ENCODE measurements around the gene BTF3. TPM values are rescaled to one million over a fixed set of nuclear protein-coding genes. Genes with fewer than 3 reads are reported as not detected.

The BTF3 gene
- polyA plus RNA-seq, 1 donor from 2014 or later = 324 TPM

GRCh38 chr5:73539730-73540129, 41.5 kb downstream of the BTF3 start:
- no peak overlapping the region for H2AFZ ChIP-seq (ENCODE audit: low read depth, low read length)
- H3K4me2 ChIP-seq (ENCODE audit: low read length) = no peak overlapping the region

GRCh38 chr5:73540192-73540591, 42.0 kb downstream of the BTF3 start:
- no peak overlapping the region for H3K4me3 ChIP-seq (ENCODE audit: low read length)
- no peak overlapping the region for H3K4me2 ChIP-seq (ENCODE audit: low read length)
- H3K27me3 ChIP-seq (ENCODE audit: insufficient read depth, low read depth, low read length) = no peaks in the 10 kb centered on the region
- no peak for TF ChIP-seq EP300 (conservative IDR thresholded peaks at IDR 0.05; ENCODE audit: poor library complexity, severe bottlenecking)
- no peak for TF ChIP-seq REST (IDR thresholded peaks at IDR 0.05; ENCODE audit: borderline replicate concordance)
- no peak for TF ChIP-seq CTCF (IDR thresholded peaks at IDR 0.05; ENCODE audit: poor library complexity, severe bottlenecking)
- no peaks in the 10 kb centered on the region for H3K36me3 ChIP-seq (ENCODE audit: insufficient read depth, low read length)
- no peaks in the 10 kb centered on the region for H3K9me3 ChIP-seq (ENCODE audit: low read length)
- no peak overlapping the region for H3K27ac ChIP-seq (ENCODE audit: low read length)
- H3K9me2 ChIP-seq (ENCODE audit: insufficient read depth, low read length) = no peaks in the 10 kb centered on the region
- no peaks in the 10 kb centered on the region for H3F3A ChIP-seq (ENCODE audit: insufficient read depth, low read length, poor library complexity, severe bottlenecking)
- no peak overlapping the region for H2AFZ ChIP-seq (ENCODE audit: low read depth, low read length)
- H4K20me1 ChIP-seq (ENCODE audit: insufficient read depth) = no peaks in the 10 kb centered on the region
- H3K79me2 ChIP-seq (replicated peaks; ENCODE audit: insufficient read depth, low read length) = no peaks in the 10 kb centered on the region
- H3K9ac ChIP-seq (ENCODE audit: low read length) = no peak overlapping the region

More at GRCh38 chr5:73539730-73540129, 41.5 kb downstream of the BTF3 start:
- no peak overlapping the region for H3K9ac ChIP-seq (ENCODE audit: low read length)
- H3K27ac ChIP-seq (ENCODE audit: low read length) = no peak overlapping the region
- TF ChIP-seq EZH2 (IDR thresholded peaks at IDR 0.05; ENCODE audit: borderline replicate concordance, insufficient read depth, low read length, poor library complexity, severe bottlenecking) (no peak), MXI1 (conservative IDR thresholded peaks at IDR 0.05; ENCODE audit: poor library complexity, severe bottlenecking) (no peak), EP300 (conservative IDR thresholded peaks at IDR 0.05; ENCODE audit: poor library complexity, severe bottlenecking) (no peak), REST (IDR thresholded peaks at IDR 0.05; ENCODE audit: borderline replicate concordance) (no peak), CTCF (IDR thresholded peaks at IDR 0.05; ENCODE audit: poor library complexity, severe bottlenecking) (no peak), SMC3 (conservative IDR thresholded peaks at IDR 0.05; ENCODE audit: poor library complexity) (no peak), RAD21 (conservative IDR thresholded peaks at IDR 0.05) (no peak), TAF1 (IDR thresholded peaks at IDR 0.05; ENCODE audit: low read depth) (no peak), POLR2AphosphoS5 (IDR thresholded peaks at IDR 0.05) (no peak)
- H3K9me2 ChIP-seq (ENCODE audit: insufficient read depth, low read length) = no peaks in the 10 kb centered on the region
- no peak overlapping the region for H3K4me3 ChIP-seq (ENCODE audit: low read length)
- H3K27me3 ChIP-seq (ENCODE audit: insufficient read depth, low read depth, low read length) = no peaks in the 10 kb centered on the region
- no peaks in the 10 kb centered on the region for H3K36me3 ChIP-seq (ENCODE audit: insufficient read depth, low read length)
- no peaks in the 10 kb centered on the region for H3K9me3 ChIP-seq (ENCODE audit: low read length)
- H3K79me2 ChIP-seq (replicated peaks; ENCODE audit: insufficient read depth, low read length) = no peaks in the 10 kb centered on the region
- no peaks in the 10 kb centered on the region for H4K20me1 ChIP-seq (ENCODE audit: insufficient read depth)
- no peaks in the 10 kb centered on the region for H3F3A ChIP-seq (ENCODE audit: insufficient read depth, low read length, poor library complexity, severe bottlenecking)
